Measurements from ENCODE around the gene PCMT1. TPM values are rescaled to one million over a fixed set of nuclear protein-coding genes. Genes with fewer than 3 reads are reported as not detected.

PCMT1 gene
- total and polyA plus RNA-seq, 9 of the 15 experiments (the other 6 are each of a cell fraction or from before 2014, with no cell fraction given), result 217 to 541 (median 327) TPM

GRCh38 chr6:149746147-149746946 lies 3.2 kb upstream of the PCMT1 start, which contains the start of gene NUP43 (continued):
- TF ChIP-seq KAT2B (IDR thresholded peaks at IDR 0.05; ENCODE audit: low read depth, low read length), result no peak
- 0 out of 2 replicates have a peak, but pooled peaks have one; percentile 59 for TF ChIP-seq NR2F6 (CRISPR knock-in tag; IDR thresholded peaks at IDR 0.05)
- TF ChIP-seq EGR1 (conservative IDR thresholded peaks at IDR 0.05), result no peak
- TF ChIP-seq, protein P1, sequence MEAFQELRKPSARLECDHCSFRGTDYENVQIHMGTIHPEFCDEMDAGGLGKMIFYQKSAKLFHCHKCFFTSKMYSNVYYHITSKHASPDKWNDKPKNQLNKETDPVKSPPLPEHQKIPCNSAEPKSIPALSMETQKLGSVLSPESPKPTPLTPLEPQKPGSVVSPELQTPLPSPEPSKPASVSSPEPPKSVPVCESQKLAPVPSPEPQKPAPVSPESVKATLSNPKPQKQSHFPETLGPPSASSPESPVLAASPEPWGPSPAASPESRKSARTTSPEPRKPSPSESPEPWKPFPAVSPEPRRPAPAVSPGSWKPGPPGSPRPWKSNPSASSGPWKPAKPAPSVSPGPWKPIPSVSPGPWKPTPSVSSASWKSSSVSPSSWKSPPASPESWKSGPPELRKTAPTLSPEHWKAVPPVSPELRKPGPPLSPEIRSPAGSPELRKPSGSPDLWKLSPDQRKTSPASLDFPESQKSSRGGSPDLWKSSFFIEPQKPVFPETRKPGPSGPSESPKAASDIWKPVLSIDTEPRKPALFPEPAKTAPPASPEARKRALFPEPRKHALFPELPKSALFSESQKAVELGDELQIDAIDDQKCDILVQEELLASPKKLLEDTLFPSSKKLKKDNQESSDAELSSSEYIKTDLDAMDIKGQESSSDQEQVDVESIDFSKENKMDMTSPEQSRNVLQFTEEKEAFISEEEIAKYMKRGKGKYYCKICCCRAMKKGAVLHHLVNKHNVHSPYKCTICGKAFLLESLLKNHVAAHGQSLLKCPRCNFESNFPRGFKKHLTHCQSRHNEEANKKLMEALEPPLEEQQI (IDR thresholded peaks at IDR 0.05), result peak; percentile 80; the same call in 1 of the 2 replicates
- TF ChIP-seq EWSR1 (IDR thresholded peaks at IDR 0.05; ENCODE audit: borderline replicate concordance, low read depth, partially characterized antibody), result no peak
- TF ChIP-seq PRMT5 (CRISPR knock-in tag; IDR thresholded peaks at IDR 0.05), result no peak
- TF ChIP-seq CBX2 (IDR thresholded peaks at IDR 0.05; ENCODE audit: insufficient read depth, low read length, poor library complexity, severe bottlenecking), result no peak
- TF ChIP-seq POU5F1 (IDR thresholded peaks at IDR 0.05; ENCODE audit: borderline replicate concordance, low read depth, low read length, partially characterized antibody), result peak; percentile 95
- no peak for TF ChIP-seq KDM1A (IDR thresholded peaks at IDR 0.05)
- no peak for TF ChIP-seq DMBX1 (CRISPR knock-in tag; IDR thresholded peaks at IDR 0.05; ENCODE audit: borderline replicate concordance)
- no peak for TF ChIP-seq SIX5 (IDR thresholded peaks at IDR 0.05; ENCODE audit: borderline replicate concordance in 1 of 2, insufficient read depth in 1 of 2, low read depth in 1 of 2, low read length in 2 of 2)
- TF ChIP-seq CREM (IDR thresholded peaks at IDR 0.05; ENCODE audit: low read depth), result peak; percentile 87
- no peak for TF ChIP-seq TSHZ1 (CRISPR knock-in tag; IDR thresholded peaks at IDR 0.05)
- no peak for TF ChIP-seq BCOR (IDR thresholded peaks at IDR 0.05)
- TF ChIP-seq ZKSCAN3 (CRISPR knock-in tag; IDR thresholded peaks at IDR 0.05), result no peak
- TF ChIP-seq L3MBTL2 (IDR thresholded peaks at IDR 0.05), result peak; percentile 76
- TF ChIP-seq COPS2 (conservative IDR thresholded peaks at IDR 0.05), result no peak
- no peak for TF ChIP-seq CHCHD3 (CRISPR knock-in tag; IDR thresholded peaks at IDR 0.05)
- TF ChIP-seq, protein P2, sequence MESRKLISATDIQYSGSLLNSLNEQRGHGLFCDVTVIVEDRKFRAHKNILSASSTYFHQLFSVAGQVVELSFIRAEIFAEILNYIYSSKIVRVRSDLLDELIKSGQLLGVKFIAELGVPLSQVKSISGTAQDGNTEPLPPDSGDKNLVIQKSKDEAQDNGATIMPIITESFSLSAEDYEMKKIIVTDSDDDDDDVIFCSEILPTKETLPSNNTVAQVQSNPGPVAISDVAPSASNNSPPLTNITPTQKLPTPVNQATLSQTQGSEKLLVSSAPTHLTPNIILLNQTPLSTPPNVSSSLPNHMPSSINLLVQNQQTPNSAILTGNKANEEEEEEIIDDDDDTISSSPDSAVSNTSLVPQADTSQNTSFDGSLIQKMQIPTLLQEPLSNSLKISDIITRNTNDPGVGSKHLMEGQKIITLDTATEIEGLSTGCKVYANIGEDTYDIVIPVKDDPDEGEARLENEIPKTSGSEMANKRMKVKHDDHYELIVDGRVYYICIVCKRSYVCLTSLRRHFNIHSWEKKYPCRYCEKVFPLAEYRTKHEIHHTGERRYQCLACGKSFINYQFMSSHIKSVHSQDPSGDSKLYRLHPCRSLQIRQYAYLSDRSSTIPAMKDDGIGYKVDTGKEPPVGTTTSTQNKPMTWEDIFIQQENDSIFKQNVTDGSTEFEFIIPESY (CRISPR knock-in tag; IDR thresholded peaks at IDR 0.05), result peak; percentile 37
- no peak for TF ChIP-seq ZNF174 (CRISPR knock-in tag; IDR thresholded peaks at IDR 0.05)
- TF ChIP-seq FOSL1 (tag; conservative IDR thresholded peaks at IDR 0.05), result no peak; the same call in 1 of the 2 replicates
